GM23248 (cell line): ENCODE data around the gene CPNE7. TPM values are rescaled to one million over a fixed set of nuclear protein-coding genes. Genes with fewer than 3 reads are reported as not detected.

Experiments used
- DNase-seq: peaks from one replicate; pipeline ENCODE4 v3.0.0-alpha.2; 2015
- H2AFZ ChIP-seq: fragments of 200-600 bp; sonication (generic); 2 replicates; pipeline ENCODE4 v1.6.1; 2016; ENCODE audit warnings: antibody characterized with exemption
- H3F3A ChIP-seq: fragments of 200-600 bp; sonication (generic); 2 replicates; pipeline ENCODE4 v1.6.1; 2016; ENCODE audit warnings: mild to moderate bottlenecking, antibody characterized with exemption, mixed run types; ENCODE audit not compliant: insufficient read depth
- H3K27ac ChIP-seq: fragments of 200-600 bp; sonication (generic); 2 replicates; pipeline ENCODE4 v1.5.1; 2016; ENCODE audit warnings: mild to moderate bottlenecking
- H3K27me3 ChIP-seq: fragments of 200-600 bp; sonication (generic); replicated peaks from 2 replicates; pipeline ENCODE4 v1.6.1; 2016; ENCODE audit warnings: mild to moderate bottlenecking; ENCODE audit not compliant: insufficient read depth
- H3K36me3 ChIP-seq: fragments of 200-600 bp; sonication (generic); 2 replicates; pipeline ENCODE4 v1.6.1; 2016; ENCODE audit warnings: low read depth, mild to moderate bottlenecking
- H3K4me1 ChIP-seq: fragments of 200-600 bp; sonication (generic); 2 replicates; pipeline ENCODE4 v1.6.1; 2016; ENCODE audit warnings: mild to moderate bottlenecking; ENCODE audit not compliant: insufficient read depth
- H3K4me2 ChIP-seq: fragments of 200-600 bp; sonication (generic); one replicate; pipeline ENCODE4 v1.6.1; 2016; ENCODE audit warnings: mild to moderate bottlenecking; ENCODE audit not compliant: unreplicated experiment
- H3K4me3 ChIP-seq: fragments of 200-600 bp; sonication (generic); 2 replicates; pipeline ENCODE4 v1.5.1; 2016; ENCODE audit warnings: mild to moderate bottlenecking
- H3K79me2 ChIP-seq: fragments of 200-600 bp; sonication (generic); 2 replicates; pipeline ENCODE4 v1.6.1; 2016; ENCODE audit warnings: mild to moderate bottlenecking; ENCODE audit not compliant: insufficient read depth
- H3K9ac ChIP-seq: fragments of 200-600 bp; sonication (generic); 2 replicates; pipeline ENCODE4 v1.6.1; 2016; ENCODE audit warnings: mild to moderate bottlenecking
- H3K9me2 ChIP-seq: fragments of 200-600 bp; sonication (generic); 2 replicates; pipeline ENCODE4 v1.6.1; 2016; ENCODE audit warnings: mixed run types, mild to moderate bottlenecking, moderate library complexity; ENCODE audit not compliant: insufficient read depth
- H3K9me3 ChIP-seq: fragments of 200-600 bp; sonication (generic); one replicate; pipeline ENCODE4 v1.6.1; 2017; ENCODE audit warnings: low read depth
- H4K20me1 ChIP-seq: fragments of 200-600 bp; sonication (generic); 2 replicates; pipeline ENCODE4 v1.6.0; 2016; ENCODE audit not compliant: insufficient read depth
- EZH2 ChIP-seq: fragments of 200-600 bp; sonication (generic); IDR thresholded peaks from 2 replicates; pipeline ENCODE4 v1.6.1; 2018; ENCODE audit warnings: antibody characterized with exemption, mild to moderate bottlenecking; ENCODE audit not compliant: insufficient read depth, poor library complexity, severe bottlenecking
- EZH2phosphoT487 ChIP-seq: fragments of 200-600 bp; sonication (generic); IDR thresholded peaks from 2 replicates; pipeline ENCODE4 v1.6.1; 2018; ENCODE audit warnings: antibody characterized with exemption, moderate library complexity, mild to moderate bottlenecking, low read depth; ENCODE audit not compliant: insufficient read depth
- WGBS, 2 experiments: methylation state at CpG; one replicate each; pipeline ENCODE4 v1.1.6; 2015 to 2017; ENCODE audit warnings: low lambda C conversion rate in 2 of 2, low coverage in 1 of 2; ENCODE audit errors: missing lambda C conversion rate in 2 of 2; 5-methylcytosine and 5-hydroxymethylcytosine counted together
- in situ Hi-C: fragments of 300-500 bp; cut with MboI; formaldehyde crosslinking; loops from 2 replicates; pipeline ENCODE4 v1.15.0; 2020
- polyA plus RNA-seq: library from polyadenylated mRNA; unstranded; fragments of >200 nt; fragmentation: Nextera tagmentation; extraction: Ambion mirVana; gene quantifications from 2 replicates; pipeline ENCODE4 v1.2.1, GENCODE V29; 2016
- total RNA-seq: library from RNA; depleted of rRNA; stranded (reverse); fragments of >200 nt; shearing (Covaris generic); gene quantifications from 2 replicates; pipeline ENCODE4 v1.2.3, GENCODE V29; 2014

CPNE7 gene
- total and polyA plus RNA-seq, 2 experiments from 2014 or later: 5.3 to 10.1 TPM

DNA sequence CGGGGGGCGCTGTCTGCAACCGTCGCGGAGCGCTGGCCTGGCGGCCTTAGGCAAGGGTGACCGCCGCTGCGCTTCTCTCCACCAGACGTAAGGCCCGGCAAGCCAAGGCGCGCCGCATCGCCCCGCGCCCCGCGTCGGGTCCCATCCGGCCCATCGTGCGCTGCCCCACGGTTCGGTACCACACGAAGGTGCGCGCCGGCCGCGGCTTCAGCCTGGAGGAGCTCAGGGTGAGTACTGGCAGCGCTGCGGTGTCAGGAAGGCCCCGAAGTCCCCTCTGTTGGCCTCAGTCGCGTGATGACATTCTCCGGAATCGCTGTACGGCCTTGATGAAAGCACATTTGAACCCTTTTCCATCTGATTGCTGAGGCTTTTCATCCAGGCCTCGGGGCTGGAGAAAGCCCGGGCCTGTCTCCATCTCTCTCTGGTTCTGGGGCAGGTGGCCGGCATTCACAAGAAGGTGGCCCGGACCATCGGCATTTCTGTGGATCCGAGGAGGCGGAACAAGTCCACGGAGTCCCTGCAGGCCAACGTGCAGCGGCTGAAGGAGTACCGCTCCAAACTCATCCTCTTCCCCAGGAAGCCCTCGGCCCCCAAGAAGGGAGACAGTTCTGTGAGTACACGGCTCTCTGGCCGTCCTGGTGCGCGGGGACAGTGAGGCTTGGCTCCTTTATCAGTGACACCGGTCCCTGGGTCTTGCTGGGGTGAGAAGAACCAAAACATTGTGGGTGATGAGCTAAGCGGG is 14.2 kb upstream of the CPNE7 start:
- in situ Hi-C loops: no loop called here
- Histone ChIP-seq H3K36me3 (peaks cover 36% of the 10 kb centered on the region), H4K20me1 (peaks cover 33% of the 10 kb centered on the region)

DNA sequence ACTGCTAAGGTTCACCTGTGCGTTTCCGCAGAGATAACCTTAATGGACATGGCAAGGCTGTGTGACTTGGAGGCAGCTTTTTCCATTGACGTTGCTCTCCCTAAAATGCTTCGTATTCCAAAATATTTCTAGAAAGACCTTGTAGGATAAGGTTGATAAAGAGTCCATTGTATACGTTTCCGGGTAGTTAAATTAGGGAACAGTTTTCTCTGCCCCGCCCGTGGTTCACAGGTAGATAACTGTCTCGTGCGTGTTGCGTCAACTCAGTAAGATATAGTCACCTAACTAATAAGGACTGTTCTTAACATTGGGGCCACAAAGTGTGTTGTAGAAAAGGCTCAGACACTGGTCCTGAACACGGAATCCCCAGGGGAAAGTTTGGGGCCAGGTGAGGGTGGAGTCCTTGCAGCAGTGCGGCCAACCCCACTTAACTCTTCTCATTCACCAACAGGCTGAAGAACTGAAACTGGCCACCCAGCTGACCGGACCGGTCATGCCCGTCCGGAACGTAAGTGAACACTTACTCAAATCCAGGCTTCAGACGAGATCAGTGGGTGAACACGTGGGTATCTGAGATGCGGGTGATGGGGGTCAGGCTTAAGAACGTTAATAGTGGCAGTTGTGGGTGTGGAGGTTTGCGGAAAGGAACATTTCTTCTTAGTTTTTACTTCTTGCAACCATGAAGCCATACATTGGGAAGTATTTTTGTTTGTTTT is 13.5 kb upstream of the CPNE7 start:
- H3K27ac ChIP-seq: no peak overlapping the region
- H3K9me3 ChIP-seq: no peaks in the 10 kb centered on the region
- H3K9me2 ChIP-seq: no peaks in the 10 kb centered on the region
- peaks cover 38% of the 10 kb centered on the region for H3K4me1 ChIP-seq
- peaks cover 36% of the 10 kb centered on the region for H3K36me3 ChIP-seq
- peaks cover 68% of the 10 kb centered on the region for H3F3A ChIP-seq
- DNase-seq: no peak
- no peaks in the 10 kb centered on the region for H3K27me3 ChIP-seq
- peak overlapping the region; percentile 96 for H3K9ac ChIP-seq
- peak overlapping the region; percentile 84 for H3K4me3 ChIP-seq
- WGBS, 2 experiments: 64 to 67% methylated on average over 23 of the region's 23 CpGs
- H4K20me1 ChIP-seq: peaks cover 33% of the 10 kb centered on the region
- H3K79me2 ChIP-seq: peaks cover 30% of the 10 kb centered on the region
- H2AFZ ChIP-seq: no peak overlapping the region
- peak overlapping the region; percentile 93 for H3K4me2 ChIP-seq
- in situ Hi-C loops: no loop called here
- no peak for TF ChIP-seq EZH2phosphoT487
- TF ChIP-seq EZH2: no peak

More for the DNA sequence above, 14.2 kb upstream of the CPNE7 start:
- DNase-seq: peak; percentile 55
- H3K4me1 ChIP-seq: peaks cover 38% of the 10 kb centered on the region
- H3K9me3 ChIP-seq: no peaks in the 10 kb centered on the region
- H3K4me2 ChIP-seq: peak overlapping the region; percentile 93
- no peak overlapping the region for H2AFZ ChIP-seq
- H3K79me2 ChIP-seq: peaks cover 30% of the 10 kb centered on the region
- 7 to 8% methylated on average over 55 to 58 of the region's 58 CpGs for WGBS, 2 experiments
- peak overlapping the region; percentile 84 for H3K4me3 ChIP-seq
- H3K9me2 ChIP-seq: no peaks in the 10 kb centered on the region
- peaks cover 60% of the 10 kb centered on the region for H3F3A ChIP-seq
- peak overlapping the region; percentile 96 for H3K9ac ChIP-seq
- TF ChIP-seq EZH2 (no peak), EZH2phosphoT487 (no peak)
- peak overlapping the region; percentile 99 for H3K27ac ChIP-seq
- H3K27me3 ChIP-seq: no peaks in the 10 kb centered on the region

DNA sequence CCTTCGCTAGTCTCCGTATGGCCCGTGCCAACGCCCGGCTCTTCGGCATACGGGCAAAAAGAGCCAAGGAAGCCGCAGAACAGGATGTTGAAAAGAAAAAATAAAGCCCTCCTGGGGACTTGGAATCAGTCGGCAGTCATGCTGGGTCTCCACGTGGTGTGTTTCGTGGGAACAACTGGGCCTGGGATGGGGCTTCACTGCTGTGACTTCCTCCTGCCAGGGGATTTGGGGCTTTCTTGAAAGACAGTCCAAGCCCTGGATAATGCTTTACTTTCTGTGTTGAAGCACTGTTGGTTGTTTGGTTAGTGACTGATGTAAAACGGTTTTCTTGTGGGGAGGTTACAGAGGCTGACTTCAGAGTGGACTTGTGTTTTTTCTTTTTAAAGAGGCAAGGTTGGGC is 12.6 kb upstream of the CPNE7 start:
- Histone ChIP-seq H3K27ac (no peak overlapping the region), H3K9me2 (no peaks in the 10 kb centered on the region), H3K36me3 (peaks cover 36% of the 10 kb centered on the region), H3K9me3 (no peaks in the 10 kb centered on the region), H3K27me3 (no peaks in the 10 kb centered on the region), H3K79me2 (peaks cover 30% of the 10 kb centered on the region), H3F3A (peaks cover 68% of the 10 kb centered on the region), H4K20me1 (peaks cover 33% of the 10 kb centered on the region), H3K4me3 (peak overlapping the region; percentile 84; the same call in 1 of the 2 replicates), H3K9ac (peak overlapping the region; percentile 96; the same call in 1 of the 2 replicates), H3K4me2 (peak overlapping the region; percentile 93), H2AFZ (no peak overlapping the region), H3K4me1 (peaks cover 38% of the 10 kb centered on the region)
- TF ChIP-seq EZH2phosphoT487: no peak
- TF ChIP-seq EZH2: no peak
- WGBS, 2 experiments: 90 to 93% methylated on average over 11 to 12 of the region's 12 CpGs
- in situ Hi-C loops: no loop called here
- no peak for DNase-seq

DNA sequence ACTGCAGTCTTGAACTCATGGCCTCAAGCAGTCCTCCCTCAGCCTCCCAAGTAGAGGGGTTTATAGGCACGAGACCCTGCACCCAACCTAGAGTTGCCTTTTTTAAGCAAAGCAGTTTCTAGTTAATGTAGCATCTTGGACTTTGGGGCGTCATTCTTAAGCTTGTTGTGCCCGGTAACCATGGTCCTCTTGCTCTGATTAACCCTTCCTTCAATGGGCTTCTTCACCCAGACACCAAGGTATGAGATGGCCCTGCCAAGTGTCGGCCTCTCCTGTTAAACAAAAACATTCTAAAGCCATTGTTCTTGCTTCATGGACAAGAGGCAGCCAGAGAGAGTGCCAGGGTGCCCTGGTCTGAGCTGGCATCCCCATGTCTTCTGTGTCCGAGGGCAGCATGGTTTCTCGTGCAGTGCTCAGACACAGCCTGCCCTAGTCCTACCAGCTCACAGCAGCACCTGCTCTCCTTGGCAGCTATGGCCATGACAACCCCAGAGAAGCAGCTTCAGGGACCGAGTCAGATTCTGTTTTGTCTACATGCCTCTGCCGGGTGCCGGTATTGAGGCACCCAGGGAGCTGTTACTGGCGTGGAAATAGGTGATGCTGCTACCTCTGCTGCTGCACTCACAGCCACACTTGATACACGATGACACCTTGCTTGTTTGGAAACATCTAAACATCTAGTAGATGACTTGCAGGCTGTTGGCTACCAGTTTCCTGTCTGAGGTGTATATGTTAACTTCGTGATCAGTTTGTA is 11.7 kb upstream of the CPNE7 start:
- H3K4me3 ChIP-seq: no peak overlapping the region
- no peaks in the 10 kb centered on the region for H3K27me3 ChIP-seq
- no peak overlapping the region for H3K27ac ChIP-seq
- 46 to 47% methylated on average over 12 of the region's 12 CpGs for WGBS, 2 experiments
- peaks cover 30% of the 10 kb centered on the region for H3K79me2 ChIP-seq
- no peak for TF ChIP-seq EZH2
- no peak for DNase-seq
- H3K4me1 ChIP-seq: peaks cover 35% of the 10 kb centered on the region
- H3K36me3 ChIP-seq: peaks cover 36% of the 10 kb centered on the region
- in situ Hi-C loops: no loop called here
- no peaks in the 10 kb centered on the region for H3K9me3 ChIP-seq
- H3K9ac ChIP-seq: peak overlapping the region; percentile 96
- peaks cover 64% of the 10 kb centered on the region for H3F3A ChIP-seq
- H4K20me1 ChIP-seq: peaks cover 33% of the 10 kb centered on the region
- H3K4me2 ChIP-seq: peak overlapping the region; percentile 93
- no peak overlapping the region for H2AFZ ChIP-seq
- H3K9me2 ChIP-seq: no peaks in the 10 kb centered on the region
